ENCODE data around the gene MKX. TPM values are rescaled to one million over a fixed set of nuclear protein-coding genes. Genes with fewer than 3 reads are reported as not detected.

Gene MKX
- total and polyA plus RNA-seq, 9 of the 15 experiments (the other 6 are each of a cell fraction or from before 2014, with no cell fraction given) = 0.07 TPM; not detected in 7

GRCh38 chr10:27696466-27696865 is 49.2 kb downstream of the MKX start (continued):
- TF ChIP-seq E2F4 (CRISPR knock-in tag; IDR thresholded peaks at IDR 0.05; ENCODE audit: low read depth) (no peak), ZNF23 (CRISPR knock-in tag; IDR thresholded peaks at IDR 0.05) (no peak), U2AF1 (optimal IDR thresholded peaks at IDR 0.05; ENCODE audit: low read depth, low read length) (no peak), ZNF316 (IDR thresholded peaks at IDR 0.05) (no peak), ARID3A (IDR thresholded peaks at IDR 0.05; ENCODE audit: borderline replicate concordance, low read depth, low read length) (no peak), ZSCAN29 (IDR thresholded peaks at IDR 0.05) (no peak)

GRCh38 chr10:27695706-27696105 is 49.9 kb downstream of the MKX start:
- ATAC-seq (no peak), FAIRE-seq (no peak), DNase-seq (ENCODE audit: extremely low read depth in 1 of 4, low spot score in 3 of 4) (no peak)
- Histone ChIP-seq H4K20me1 (replicated peaks; ENCODE audit: control insufficient read depth, insufficient read depth, low read length) (no peaks in the 10 kb centered on the region; the same call in 1 of the 2 replicates), H3K79me2 (ENCODE audit: control insufficient read depth, insufficient read depth, low read length) (no peaks in the 10 kb centered on the region), H3K9me1 (ENCODE audit: control insufficient read depth, insufficient read depth, low read length) (no peaks in the 10 kb centered on the region), H2AFZ (ENCODE audit: low read depth, low read length) (no peak overlapping the region), H3K27ac (ENCODE audit: extremely low read depth, low read depth, low read length) (no peak overlapping the region), H3K4me2 (ENCODE audit: insufficient read depth, low read length) (no peak overlapping the region), H3K9ac (ENCODE audit: insufficient read depth in 1 of 2, low read depth in 2 of 2, low read length in 2 of 2) (no peak overlapping the region), H3K4me3 (no peak overlapping the region), H3K4me1 (replicated peaks in 1 of 2; ENCODE audit: control insufficient read depth in 2 of 2, insufficient read depth in 2 of 2, low read length in 2 of 2) (no peaks in the 10 kb centered on the region), H3K27me3 (ENCODE audit: control insufficient read depth in 2 of 2, insufficient read depth in 2 of 2, low read length in 2 of 2) (no peaks in the 10 kb centered on the region; a peak in 1 of 5 replicates), H3K36me3 (ENCODE audit: control insufficient read depth, insufficient read depth, low read length) (no peaks in the 10 kb centered on the region), H3K9me3 (replicated peaks; ENCODE audit: control insufficient read depth, insufficient read depth, low read depth, low read length) (no peaks in the 10 kb centered on the region)
- 3% methylated on average over 2 of the region's 2 CpGs for WGBS (ENCODE audit: insufficient coverage, low coverage, missing lambda C conversion rate)
- intact Hi-C loops (cut with micrococcal nuclease) = no loop called here
- TF ChIP-seq, protein P1, sequence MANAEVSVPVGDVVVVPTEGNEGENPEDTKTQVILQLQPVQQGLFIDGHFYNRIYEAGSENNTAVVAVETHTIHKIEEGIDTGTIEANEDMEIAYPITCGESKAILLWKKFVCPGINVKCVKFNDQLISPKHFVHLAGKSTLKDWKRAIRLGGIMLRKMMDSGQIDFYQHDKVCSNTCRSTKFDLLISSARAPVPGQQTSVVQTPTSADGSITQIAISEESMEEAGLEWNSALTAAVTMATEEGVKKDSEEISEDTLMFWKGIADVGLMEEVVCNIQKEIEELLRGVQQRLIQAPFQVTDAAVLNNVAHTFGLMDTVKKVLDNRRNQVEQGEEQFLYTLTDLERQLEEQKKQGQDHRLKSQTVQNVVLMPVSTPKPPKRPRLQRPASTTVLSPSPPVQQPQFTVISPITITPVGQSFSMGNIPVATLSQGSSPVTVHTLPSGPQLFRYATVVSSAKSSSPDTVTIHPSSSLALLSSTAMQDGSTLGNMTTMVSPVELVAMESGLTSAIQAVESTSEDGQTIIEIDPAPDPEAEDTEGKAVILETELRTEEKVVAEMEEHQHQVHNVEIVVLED (CRISPR knock-in tag; IDR thresholded peaks at IDR 0.05) = no peak
- ChIA-PET CTCF (ENCODE audit: low intra/inter-chr PET ratio) (no interaction called here), POLR2A (no interaction called here)
- BruUV-seq (replicated peaks) = no TSS peak
- in situ Hi-C loops (cut with MboI) = no loop called here
